ENCODE data around the gene ADAM15.

DNA sequence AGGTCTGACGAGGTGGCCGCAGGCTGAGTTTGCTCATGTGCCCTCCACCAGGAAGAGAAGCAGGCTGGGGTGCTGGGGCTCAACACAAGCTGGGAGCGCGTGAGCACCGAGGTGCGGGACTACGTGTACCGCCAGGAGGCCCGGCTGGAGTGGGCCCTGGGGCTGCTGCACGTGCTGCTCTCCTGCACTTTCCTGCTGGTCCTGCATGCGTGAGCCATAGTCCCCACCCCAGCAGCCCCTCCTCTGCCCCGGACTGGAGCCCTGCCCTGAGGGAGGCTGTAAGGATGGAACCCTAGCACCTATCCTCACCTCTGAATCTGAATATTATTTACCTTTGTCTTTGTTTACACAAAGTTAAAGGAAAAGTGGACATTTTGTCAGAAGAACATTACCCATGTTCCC lies 7.8 kb upstream of the ADAM15 start:
- TF ChIP-seq POLR2A (IDR thresholded peaks at IDR 0.05) (no peak), CTCF (IDR thresholded peaks at IDR 0.05 in 4 of 5, conservative IDR thresholded peaks at IDR 0.05 in 1 of 5) (no peak)
